HL-60 (cell line): ENCODE data around the gene AGBL3.

Experiments used
- POLR2AphosphoS5 ChIP-seq: IDR thresholded peaks from 2 replicates; pipeline ENCODE4 v1.6.1; 2012; ENCODE audit warnings: low read depth
- SPI1 ChIP-seq: IDR thresholded peaks from 2 replicates; pipeline ENCODE4 v1.6.1; 2012; ENCODE audit warnings: low read depth, mild to moderate bottlenecking, borderline replicate concordance
- TF ChIP-seq, protein P1 (sequence below): IDR thresholded peaks from one replicate; pipeline ENCODE4 v1.5.1; 2011; ENCODE audit warnings: low read length, control low read depth, inconsistent platforms; ENCODE audit not compliant: insufficient read depth

DNA sequence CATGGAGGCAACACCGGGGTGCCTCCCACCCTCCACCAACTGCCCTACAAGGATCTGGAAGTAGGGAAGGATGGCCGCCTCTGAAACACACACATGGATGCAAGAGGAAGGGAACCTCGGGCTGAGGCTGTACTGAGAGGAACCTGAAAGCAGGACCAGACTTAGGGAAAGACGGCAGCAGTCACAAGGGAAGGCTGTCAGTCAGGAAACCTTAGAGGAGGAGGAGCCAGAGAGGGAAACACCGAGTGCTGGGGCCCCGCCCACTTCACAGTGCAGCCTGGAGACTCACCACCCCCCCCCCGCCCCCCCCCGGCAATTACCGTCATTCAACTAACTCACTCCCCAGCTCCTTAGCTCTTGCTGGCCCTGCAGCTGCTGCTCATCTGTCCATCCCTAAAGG is 181.7 kb downstream of the AGBL3 start:
- TF ChIP-seq, protein P1, sequence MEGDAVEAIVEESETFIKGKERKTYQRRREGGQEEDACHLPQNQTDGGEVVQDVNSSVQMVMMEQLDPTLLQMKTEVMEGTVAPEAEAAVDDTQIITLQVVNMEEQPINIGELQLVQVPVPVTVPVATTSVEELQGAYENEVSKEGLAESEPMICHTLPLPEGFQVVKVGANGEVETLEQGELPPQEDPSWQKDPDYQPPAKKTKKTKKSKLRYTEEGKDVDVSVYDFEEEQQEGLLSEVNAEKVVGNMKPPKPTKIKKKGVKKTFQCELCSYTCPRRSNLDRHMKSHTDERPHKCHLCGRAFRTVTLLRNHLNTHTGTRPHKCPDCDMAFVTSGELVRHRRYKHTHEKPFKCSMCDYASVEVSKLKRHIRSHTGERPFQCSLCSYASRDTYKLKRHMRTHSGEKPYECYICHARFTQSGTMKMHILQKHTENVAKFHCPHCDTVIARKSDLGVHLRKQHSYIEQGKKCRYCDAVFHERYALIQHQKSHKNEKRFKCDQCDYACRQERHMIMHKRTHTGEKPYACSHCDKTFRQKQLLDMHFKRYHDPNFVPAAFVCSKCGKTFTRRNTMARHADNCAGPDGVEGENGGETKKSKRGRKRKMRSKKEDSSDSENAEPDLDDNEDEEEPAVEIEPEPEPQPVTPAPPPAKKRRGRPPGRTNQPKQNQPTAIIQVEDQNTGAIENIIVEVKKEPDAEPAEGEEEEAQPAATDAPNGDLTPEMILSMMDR = no peak
- TF ChIP-seq POLR2AphosphoS5 (no peak), SPI1 (no peak)
